GM19468 (cell line): ENCODE results near the gene CHKA.

Experiments used
- ATAC-seq: cut with Tn5 transposase; IDR thresholded peaks from one replicate; pipeline ENCODE4 v1.9.1; 2021; ENCODE audit warnings: mild to moderate bottlenecking, moderate library complexity, moderate number of reproducible peaks; ENCODE audit not compliant: unreplicated experiment; ENCODE audit errors: extremely low read depth

Gene CHKA

DNA sequence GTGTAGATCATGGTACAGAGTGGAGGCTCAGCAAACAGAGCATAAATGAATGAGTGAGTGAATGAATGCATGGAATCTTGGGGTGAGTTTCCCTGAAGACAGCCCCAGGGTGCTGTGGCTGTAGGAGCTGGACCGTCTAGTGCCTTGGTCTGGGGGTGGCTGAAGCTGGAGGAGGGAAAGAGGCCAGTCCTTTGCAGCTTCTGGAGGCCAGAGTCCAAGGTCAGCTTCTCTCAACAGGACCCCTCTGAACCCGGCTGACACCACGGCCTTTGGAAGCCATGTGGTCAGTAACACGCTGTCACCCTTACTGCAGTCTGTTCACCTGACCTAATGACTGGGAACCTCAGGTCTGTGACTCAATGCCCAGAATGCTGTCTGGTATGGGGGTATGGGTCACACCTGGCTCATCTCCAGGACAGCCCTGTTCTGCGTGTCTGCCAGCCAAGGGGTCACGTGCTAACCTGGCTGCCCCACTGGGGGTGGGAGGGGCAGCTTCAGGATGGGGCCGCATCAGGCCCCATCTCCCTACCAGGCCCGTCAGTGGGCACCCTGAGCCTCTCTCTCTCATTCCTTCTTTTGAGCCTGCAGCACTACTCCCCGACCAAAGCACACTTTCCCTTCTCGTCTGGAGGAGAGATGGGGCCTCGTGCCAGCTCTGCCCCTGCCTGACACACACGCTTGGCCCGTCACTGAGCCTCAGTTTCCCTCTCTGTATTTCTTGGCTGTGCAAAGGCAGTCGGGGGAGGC is 24.1 kb upstream of the CHKA start:
- ATAC-seq = no peak

- ATAC-seq = no peak
Observed at GRCh38 chr11:68143310-68143689, 22.1 kb upstream of the CHKA start.

- ATAC-seq = no peak
Observed at GRCh38 chr11:68142441-68143309, 21.5 kb upstream of the CHKA start.

- no peak for ATAC-seq
Observed at GRCh38 chr11:68142028-68142412, 20.8 kb upstream of the CHKA start.

DNA sequence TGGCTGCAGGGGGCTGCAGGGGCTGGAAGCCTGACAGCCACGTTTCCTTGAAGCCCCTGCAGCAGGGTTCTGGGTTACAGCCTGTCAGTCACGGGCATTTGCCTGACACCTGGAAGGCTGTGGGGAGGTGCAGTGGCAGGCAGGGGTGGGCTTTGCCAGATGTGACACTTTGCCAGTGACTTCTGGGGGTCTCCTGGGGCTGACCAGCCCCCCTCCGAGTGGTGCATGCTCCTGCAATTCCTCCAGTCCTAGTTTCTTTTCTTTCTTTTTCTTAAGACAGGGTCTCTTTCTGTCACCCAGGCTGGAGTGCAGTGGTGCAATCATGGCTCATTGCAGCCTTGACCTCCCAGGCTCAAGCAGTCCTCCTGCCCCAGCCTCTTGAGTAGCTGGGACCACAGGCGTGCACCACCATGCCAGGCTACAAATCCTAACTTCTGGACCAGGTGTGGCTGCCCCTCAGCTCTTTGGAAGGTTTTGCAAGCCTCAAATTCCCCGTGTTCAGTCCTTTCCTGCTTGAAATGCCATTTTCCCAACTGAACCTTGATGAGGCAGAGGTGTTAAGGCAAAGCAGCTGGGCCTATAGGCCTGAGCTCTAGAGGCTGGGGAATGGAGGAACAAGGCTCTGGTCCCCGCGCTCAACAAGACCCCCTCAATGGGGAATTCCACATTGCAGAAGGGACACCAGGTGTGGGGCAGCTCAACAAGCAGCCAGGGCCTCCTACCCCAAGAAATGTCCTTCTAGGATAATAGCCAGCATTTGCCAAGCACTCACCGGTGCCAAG is 20.2 kb upstream of the CHKA start:
- ATAC-seq = no peak

DNA sequence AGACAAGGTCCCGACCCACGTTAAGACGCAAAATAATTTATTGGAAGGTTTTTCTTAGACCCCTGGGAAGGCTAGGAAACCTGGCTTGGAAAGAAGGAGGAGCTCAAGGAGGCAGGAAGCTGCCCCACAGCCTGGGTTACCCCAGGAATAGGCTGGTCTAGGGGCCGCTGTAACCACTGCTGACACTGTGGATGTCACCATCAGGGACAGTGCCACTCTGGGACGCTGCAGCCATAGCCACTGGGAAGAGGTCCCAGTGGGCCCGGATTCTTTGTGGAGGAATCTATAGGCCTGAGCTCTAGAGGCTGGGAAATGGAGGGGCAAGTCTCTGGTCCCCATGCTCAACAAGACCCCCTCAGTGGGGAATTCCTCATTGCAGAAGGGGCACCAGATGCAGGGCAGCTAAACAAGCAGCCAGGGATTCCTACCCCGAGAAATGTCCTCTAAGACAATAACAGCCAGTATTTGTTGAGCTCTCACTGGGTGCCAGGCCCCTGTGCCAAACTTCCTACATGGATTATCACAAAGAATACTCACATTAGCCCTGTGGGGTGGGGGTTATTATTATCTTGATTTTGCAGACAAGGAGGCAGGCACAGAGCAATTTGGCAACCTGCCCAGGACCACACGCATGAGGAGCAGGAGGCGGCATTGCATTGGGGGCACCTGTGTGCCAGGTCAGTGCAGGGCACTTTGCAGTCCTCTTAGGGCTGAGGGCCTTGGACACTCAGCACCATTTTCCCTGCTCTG is 19.5 kb upstream of the CHKA start:
- ATAC-seq = no peak

GRCh38 chr11:68138237-68138636 is 17.0 kb upstream of the CHKA start:
- ATAC-seq = no peak

DNA sequence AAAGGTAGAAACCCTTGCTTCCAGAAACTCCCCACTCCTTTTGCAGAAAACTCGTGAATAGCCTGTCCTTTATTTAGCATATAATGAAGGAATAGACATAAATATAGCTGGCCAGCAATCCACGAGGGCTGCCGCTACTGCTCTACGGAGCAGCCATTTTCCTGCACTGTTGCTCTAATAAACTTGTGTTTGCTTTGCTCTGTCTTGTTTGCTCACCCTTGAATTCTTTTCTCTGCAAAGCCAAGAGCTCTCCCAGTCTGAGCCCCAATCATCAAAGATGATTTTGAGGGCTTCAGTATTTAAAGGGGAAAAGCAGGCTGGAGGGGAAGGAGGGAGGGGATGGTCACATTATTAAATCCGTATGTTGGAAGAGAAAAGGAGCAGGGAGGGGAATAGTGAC is 16.6 kb upstream of the CHKA start:
- ATAC-seq = no peak

DNA sequence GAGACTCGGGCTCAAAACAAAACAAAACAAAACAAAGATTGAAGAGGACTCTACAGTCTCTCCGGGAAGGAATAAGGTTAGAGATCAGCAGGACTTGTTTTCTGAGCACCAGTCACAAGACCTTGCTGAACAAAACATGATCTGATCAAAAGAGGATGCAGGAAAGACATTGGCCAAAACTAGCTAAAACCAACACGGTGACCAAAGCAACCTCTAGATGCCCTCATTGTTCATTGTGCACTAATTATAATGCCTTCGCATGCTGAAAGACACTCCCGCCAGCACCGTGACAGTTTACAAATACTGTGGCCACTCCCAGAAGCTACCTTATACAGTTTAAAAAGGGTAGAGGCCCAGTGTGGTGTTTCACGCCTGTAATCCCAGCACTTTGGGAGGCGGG is 15.7 kb upstream of the CHKA start:
- no peak for ATAC-seq

GRCh38 chr11:68135161-68135560 is 14.0 kb upstream of the CHKA start:
- ATAC-seq = no peak

GRCh38 chr11:68133761-68134160 is 12.6 kb upstream of the CHKA start:
- ATAC-seq = no peak

DNA sequence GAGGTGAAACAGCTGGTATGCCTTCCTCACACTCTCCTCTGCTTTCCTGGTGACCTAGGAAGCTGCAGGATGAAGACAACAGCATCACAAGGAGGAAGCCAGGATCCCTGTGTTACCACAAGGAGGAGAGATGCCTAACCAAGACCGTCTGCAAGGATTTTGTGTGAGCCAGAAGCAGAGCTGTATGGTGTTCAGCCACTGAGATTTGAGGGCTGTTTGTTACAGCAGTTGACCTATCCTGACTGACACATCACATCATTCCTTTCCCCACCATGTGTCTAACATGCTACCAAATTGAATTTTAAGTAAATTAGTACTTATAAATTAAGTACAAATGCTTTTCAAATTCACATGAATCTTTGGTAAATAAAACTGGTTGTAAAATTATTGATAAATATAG is 8.9 kb upstream of the CHKA start:
- ATAC-seq = no peak

DNA sequence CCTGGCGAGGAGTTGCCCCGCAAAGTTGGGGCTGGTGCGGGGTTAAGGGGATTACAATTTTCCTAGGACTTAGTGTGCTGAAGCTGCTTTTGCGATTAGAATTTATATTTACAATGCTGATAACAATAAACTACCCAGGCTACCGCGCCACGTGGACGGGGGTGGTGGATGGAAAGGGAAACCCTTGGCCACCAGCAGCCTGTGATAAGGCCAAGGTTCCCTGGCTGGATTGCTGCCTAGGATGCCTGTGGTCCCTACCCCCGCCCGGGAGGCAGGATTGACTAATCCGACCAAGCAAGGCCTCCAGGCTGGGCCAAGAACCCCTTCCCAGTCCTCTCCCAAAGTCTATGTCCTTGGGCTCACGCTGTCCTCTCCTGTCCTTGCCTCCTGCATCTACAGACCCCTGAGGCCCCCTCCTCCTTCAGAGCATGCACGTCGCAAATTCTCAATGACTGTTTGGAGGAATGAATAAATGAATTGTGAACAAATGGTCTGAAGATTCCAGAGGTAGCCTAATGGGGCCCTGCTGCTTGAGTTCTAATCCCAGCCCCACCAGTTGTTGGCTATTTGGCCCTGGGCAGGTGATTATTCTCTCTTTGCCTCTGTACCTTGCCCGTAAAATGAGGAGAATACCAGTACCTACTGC is 7.6 kb upstream of the CHKA start:
- no peak for ATAC-seq

DNA sequence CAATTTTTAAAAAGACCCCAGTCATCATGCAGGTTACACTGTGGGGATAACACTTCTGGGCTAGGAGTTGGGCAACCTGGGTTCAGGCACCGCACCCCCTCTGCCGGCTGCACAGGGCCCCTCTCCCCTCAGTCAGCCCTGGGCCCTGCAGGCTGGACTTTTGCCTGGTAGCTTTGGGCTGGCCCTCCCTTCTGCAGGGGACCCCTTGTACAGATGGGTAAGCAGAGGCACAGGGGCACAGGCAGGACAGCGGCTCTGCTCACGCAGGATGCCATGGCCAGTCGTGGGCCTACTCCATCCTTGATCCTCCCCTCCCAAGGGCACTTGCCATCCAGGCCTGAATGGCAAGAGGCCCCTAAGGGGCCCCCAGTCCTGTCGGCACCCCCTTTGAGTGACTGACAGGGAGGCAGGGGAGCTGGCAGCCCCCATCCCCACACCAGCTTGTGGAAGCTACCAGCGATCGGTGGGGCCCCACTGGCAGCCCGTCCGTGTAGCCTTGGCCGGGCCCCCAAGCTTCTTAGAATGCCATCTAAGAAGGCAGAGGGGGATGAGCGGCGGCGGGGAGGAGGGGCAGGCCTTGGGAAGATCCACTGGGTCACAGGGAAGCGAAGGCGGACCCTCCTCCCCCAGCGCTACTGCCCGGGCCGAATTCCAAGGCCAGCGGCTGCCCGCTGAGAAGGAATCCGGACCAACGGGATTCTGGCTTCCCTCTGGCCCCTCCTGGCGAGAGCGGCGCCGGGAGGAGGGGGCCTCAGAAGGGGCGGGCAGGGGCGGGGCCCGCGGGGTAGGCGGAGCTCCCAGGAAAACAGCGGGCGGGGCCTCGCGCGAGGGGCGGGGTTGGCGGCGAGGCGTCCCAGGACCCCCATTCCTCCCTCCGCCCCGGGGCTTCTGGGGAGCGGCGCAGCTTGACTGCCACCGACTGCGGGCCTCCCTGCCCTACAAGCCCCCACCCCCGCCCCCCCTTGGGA is 6.8 kb upstream of the CHKA start:
- ATAC-seq = no peak

- no peak for ATAC-seq
Observed at GRCh38 chr11:68125164-68125563, 4.0 kb upstream of the CHKA start.

DNA sequence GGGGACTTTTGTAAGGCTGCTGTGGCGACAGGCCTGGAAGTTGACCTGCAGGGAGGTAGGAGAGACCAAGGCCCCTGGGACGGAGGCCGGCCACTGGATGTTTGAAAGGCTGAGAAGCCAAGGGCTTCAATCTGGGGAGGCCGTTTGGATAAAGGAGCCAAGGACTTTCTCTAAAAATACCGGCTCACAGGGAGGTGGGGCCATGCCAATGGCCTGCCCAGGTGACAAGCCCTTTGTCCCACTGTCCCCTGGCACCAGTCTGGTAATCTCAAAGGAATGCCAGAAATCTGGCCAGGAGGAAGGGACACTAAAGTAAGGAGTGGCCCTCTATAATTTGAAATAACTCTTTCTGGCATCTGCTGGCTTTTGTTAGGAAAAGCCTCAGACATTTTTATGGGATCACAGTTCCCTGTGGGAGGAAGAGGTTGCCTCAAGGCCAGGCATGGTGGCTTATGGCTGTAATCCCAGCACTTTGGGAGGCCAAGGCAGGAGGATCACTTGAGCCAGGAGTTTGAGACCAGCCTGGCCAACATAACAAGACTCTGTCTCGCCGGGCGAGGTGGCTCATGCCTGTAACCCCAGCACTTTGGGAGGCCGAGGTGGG is 1.9 kb upstream of the CHKA start:
- ATAC-seq = no peak

GRCh38 chr11:68120273-68121066 is 718 bp downstream of the CHKA start:
- ATAC-seq = no peak
